ENCODE data around the gene IRF5. TPM values are rescaled to one million over a fixed set of nuclear protein-coding genes. Genes with fewer than 3 reads are reported as not detected.

IRF5 gene
- polyA plus RNA-seq, 1 donor from 2014 or later = not detected

DNA sequence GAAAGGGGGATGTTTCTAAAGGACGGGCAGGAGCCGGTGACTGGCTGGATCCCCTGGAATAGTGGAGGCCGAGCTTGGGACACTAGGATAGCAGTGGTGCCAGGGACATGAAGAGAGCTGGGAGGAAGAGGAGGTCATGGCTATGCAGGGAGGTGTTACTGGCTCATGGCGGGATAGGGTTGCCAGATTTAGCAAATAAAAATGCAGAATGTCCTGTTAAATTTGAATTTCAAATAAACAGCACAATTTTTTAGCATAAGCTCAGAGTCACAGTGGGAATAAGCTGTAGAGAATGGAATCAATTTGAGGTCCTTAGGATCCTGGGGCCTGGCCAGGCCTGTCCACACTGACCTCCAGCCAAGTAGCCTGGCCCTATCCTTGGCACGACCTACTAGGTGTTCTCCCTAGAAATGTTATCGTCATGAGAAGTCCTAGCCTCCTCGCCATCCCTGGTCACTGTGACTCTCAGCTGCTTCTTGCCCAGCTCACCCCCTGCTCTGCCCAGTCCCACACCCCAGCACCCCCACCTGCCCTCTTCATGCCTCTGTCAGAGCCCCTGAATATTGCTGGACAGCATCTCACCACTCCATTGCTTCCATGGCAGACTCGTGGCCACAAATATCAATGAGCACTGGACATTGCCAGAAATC lies 19.6 kb upstream of the IRF5 start:
- H3K27me3 ChIP-seq (ENCODE audit: insufficient read depth, low read depth, low read length) = peaks cover 31% of the 10 kb centered on the region
- no peaks in the 10 kb centered on the region for H3F3A ChIP-seq (ENCODE audit: insufficient read depth, low read length, poor library complexity, severe bottlenecking)
- H3K4me3 ChIP-seq (ENCODE audit: low read length) = no peak overlapping the region
- TF ChIP-seq CTCF (IDR thresholded peaks at IDR 0.05; ENCODE audit: poor library complexity, severe bottlenecking) = no peak
- no peak for TF ChIP-seq EZH2 (IDR thresholded peaks at IDR 0.05; ENCODE audit: borderline replicate concordance, insufficient read depth, low read length, poor library complexity, severe bottlenecking)
- no peak for TF ChIP-seq MXI1 (conservative IDR thresholded peaks at IDR 0.05; ENCODE audit: poor library complexity, severe bottlenecking)
- no peaks in the 10 kb centered on the region for H3K9me2 ChIP-seq (ENCODE audit: insufficient read depth, low read length)
- H3K9ac ChIP-seq (ENCODE audit: low read length) = no peak overlapping the region
- H4K20me1 ChIP-seq (ENCODE audit: insufficient read depth) = no peaks in the 10 kb centered on the region
- H3K27ac ChIP-seq (ENCODE audit: low read length) = no peak overlapping the region
- H3K79me2 ChIP-seq (replicated peaks; ENCODE audit: insufficient read depth, low read length) = no peaks in the 10 kb centered on the region
- no peaks in the 10 kb centered on the region for H3K9me3 ChIP-seq (ENCODE audit: low read length)
- no peak overlapping the region for H2AFZ ChIP-seq (ENCODE audit: low read depth, low read length)
- H3K36me3 ChIP-seq (ENCODE audit: insufficient read depth, low read length) = no peaks in the 10 kb centered on the region
- no peak overlapping the region for H3K4me2 ChIP-seq (ENCODE audit: low read length)

DNA sequence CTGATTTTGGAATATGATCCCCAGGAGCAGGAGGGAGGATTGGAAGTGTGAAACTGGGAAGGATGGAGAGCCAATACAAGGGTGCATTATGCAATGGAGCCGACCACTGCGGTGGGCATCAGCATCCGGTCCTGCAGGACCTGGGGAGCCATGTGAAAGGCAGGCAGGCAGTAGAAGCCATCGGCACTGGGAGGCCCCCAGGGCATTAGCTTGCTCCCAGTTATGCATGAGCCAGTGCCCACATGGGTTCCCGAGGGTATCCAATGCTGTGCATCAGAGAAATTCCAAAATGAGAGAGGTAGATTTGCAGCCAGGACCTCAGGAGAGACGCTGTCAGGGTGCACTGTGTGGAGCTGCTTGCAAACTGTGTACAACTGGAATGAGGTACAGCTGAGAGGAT lies 18.5 kb upstream of the IRF5 start:
- Histone ChIP-seq H3K36me3 (ENCODE audit: insufficient read depth, low read length) (no peaks in the 10 kb centered on the region), H3K79me2 (replicated peaks; ENCODE audit: insufficient read depth, low read length) (no peaks in the 10 kb centered on the region), H3F3A (ENCODE audit: insufficient read depth, low read length, poor library complexity, severe bottlenecking) (no peaks in the 10 kb centered on the region), H3K4me3 (ENCODE audit: low read length) (no peak overlapping the region), H3K4me2 (ENCODE audit: low read length) (no peak overlapping the region), H2AFZ (ENCODE audit: low read depth, low read length) (no peak overlapping the region), H3K27ac (ENCODE audit: low read length) (no peak overlapping the region), H3K27me3 (ENCODE audit: insufficient read depth, low read depth, low read length) (peaks cover 26% of the 10 kb centered on the region), H3K9ac (ENCODE audit: low read length) (no peak overlapping the region), H3K9me3 (ENCODE audit: low read length) (no peaks in the 10 kb centered on the region), H4K20me1 (ENCODE audit: insufficient read depth) (no peaks in the 10 kb centered on the region), H3K9me2 (ENCODE audit: insufficient read depth, low read length) (no peaks in the 10 kb centered on the region)
- no peak for TF ChIP-seq RAD21 (conservative IDR thresholded peaks at IDR 0.05)
- no peak for TF ChIP-seq POLR2AphosphoS5 (IDR thresholded peaks at IDR 0.05)
- TF ChIP-seq MXI1 (conservative IDR thresholded peaks at IDR 0.05; ENCODE audit: poor library complexity, severe bottlenecking) = no peak
- TF ChIP-seq TAF1 (IDR thresholded peaks at IDR 0.05; ENCODE audit: low read depth) = no peak
- no peak for TF ChIP-seq EP300 (conservative IDR thresholded peaks at IDR 0.05; ENCODE audit: poor library complexity, severe bottlenecking)
- no peak for TF ChIP-seq REST (IDR thresholded peaks at IDR 0.05; ENCODE audit: borderline replicate concordance)
- no peak for TF ChIP-seq SMC3 (conservative IDR thresholded peaks at IDR 0.05; ENCODE audit: poor library complexity)
- TF ChIP-seq CTCF (IDR thresholded peaks at IDR 0.05; ENCODE audit: poor library complexity, severe bottlenecking) = no peak
- TF ChIP-seq EZH2 (IDR thresholded peaks at IDR 0.05; ENCODE audit: borderline replicate concordance, insufficient read depth, low read length, poor library complexity, severe bottlenecking) = no peak

All from neural cell (in vitro differentiated cells).